GM12875 (cell line): Measurements from ENCODE around the gene AHDC1.

ENCODE experiments used
- H3K4me3 ChIP-seq: one replicate; pipeline ENCODE4 v1.5.1; 2011; ENCODE audit warnings: low read depth, low read length, control low read depth
- CTCF ChIP-seq: IDR thresholded peaks from 2 replicates; pipeline ENCODE4 v1.5.1; 2011; ENCODE audit warnings: low read depth, mild to moderate bottlenecking, control low read depth, inconsistent platforms, low read length, moderate library complexity, borderline replicate concordance; ENCODE audit not compliant: insufficient read depth

The AHDC1 gene

DNA sequence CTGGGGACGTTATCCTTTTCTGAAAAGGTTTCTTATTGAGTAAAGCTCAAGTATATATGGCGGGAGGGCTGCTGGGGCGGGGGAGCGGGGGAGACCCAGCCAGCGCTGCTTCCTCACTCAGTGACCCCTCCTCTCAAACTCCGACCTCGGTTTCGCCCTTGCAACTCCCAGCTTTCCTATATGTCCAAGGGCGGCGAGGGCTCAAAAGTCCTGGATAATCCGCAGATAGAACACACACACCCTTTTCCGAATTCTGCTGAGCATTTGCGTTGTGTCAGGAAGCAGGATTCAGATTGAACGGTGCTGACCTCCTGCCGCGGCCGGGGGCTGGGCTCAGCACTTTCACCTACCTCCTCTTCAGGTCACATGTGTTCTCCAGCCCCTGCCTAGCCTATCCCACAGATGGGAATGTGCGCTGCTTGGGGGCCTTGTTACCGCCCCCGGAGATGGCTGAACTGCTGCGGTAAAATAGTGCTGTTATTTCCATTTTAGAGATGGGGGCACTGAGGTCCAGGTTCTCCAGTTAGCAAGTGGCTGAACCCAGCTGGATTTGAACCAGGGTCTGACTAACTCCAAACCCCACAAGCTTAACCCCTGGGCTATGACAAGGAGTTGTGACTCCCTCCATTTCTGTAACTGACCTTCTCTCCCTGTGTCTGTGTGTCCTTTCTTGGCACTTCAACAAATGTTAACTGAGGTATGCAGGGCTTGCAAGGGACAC is 795 bp upstream of the AHDC1 start:
- TF ChIP-seq CTCF: no peak
- H3K4me3 ChIP-seq: peak overlapping the region; percentile 80

- peak overlapping the region; percentile 80 for H3K4me3 ChIP-seq
Observed at GRCh38 chr1:27603309-27603680, 649 bp downstream of the AHDC1 start.

GRCh38 chr1:27602462-27603308 is 1.3 kb downstream of the AHDC1 start:
- no peak for TF ChIP-seq CTCF
- H3K4me3 ChIP-seq: peak overlapping the region; percentile 80

More at GRCh38 chr1:27603309-27603680, 649 bp downstream of the AHDC1 start:
- no peak for TF ChIP-seq CTCF

GRCh38 chr1:27601771-27602461 is 2.0 kb downstream of the AHDC1 start:
- no peak for TF ChIP-seq CTCF
- H3K4me3 ChIP-seq: peak overlapping the region; percentile 80

GRCh38 chr1:27601321-27601770 is 2.6 kb downstream of the AHDC1 start:
- no peak overlapping the region for H3K4me3 ChIP-seq
- no peak for TF ChIP-seq CTCF

- H3K4me3 ChIP-seq: no peak overlapping the region
- TF ChIP-seq CTCF: no peak
Observed at GRCh38 chr1:27600498-27601175, 3.3 kb downstream of the AHDC1 start.
